Glomerular endothelial cell (primary cell): ENCODE data around the gene HAGHL. TPM values are rescaled to one million over a fixed set of nuclear protein-coding genes. Genes with fewer than 3 reads are reported as not detected.
A peak's percentile ranks its signal among the peaks of the same experiment; 100 is the strongest.
"Not testable (repeated sequence)": the region's sequence is repeated elsewhere in the genome, so short reads cannot be mapped to it uniquely, and the experiment has no call there.

Experiments used
- DNase-seq: peaks from one replicate; pipeline ENCODE4 v3.0.0-alpha.2; 2011; ENCODE audit warnings: low read depth, low spot score; ENCODE audit errors: extremely low read depth
- total RNA-seq: library from RNA; depleted of rRNA; stranded (reverse); fragments of >200 nt; gene quantifications from 2 replicates; pipeline ENCODE4 v1.2.3, GENCODE V29; 2015

The HAGHL gene
- total RNA-seq, 1 donor from 2014 or later = 8.2 TPM

DNA sequence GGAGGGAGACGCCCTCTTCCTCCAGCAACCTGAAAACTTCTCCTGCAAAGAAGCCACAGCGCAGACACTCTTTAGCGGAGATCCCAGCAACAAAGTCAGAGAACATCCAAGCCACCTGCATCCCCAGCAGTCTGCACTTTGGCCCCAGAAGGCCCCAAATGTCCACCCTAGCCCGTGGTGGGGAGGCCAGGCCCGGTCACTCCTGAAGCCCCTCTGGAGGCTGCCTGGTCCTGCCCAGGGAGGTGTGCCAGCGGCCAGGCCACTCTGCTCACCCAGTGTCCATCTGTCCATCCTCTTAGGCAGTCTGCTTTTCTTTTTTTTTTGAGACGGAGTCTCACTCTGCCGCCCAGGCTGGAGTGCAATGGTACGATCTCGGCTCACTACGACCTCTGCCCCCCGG is 5.4 kb downstream of the HAGHL start:
- DNase-seq = no peak

DNA sequence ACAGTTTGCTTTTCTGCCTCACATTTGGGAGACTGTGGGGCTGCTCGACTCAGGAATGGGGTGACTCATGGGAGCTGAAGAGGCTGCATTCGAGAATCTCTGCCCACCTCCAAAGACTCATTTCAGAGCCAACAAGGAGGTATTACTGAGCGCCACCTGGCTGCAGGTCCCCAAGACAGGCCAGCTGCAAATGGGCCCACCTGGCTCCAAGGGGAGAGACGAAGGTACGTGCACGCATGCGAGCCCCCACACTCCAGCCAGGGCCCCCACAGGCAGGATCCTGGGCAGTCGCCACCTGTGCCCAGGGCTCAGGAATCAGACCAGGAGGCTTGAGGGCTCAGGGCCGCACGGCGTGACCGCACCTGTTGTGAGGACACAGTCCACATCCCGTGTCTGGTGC is 6.0 kb downstream of the HAGHL start:
- no peak for DNase-seq

DNA sequence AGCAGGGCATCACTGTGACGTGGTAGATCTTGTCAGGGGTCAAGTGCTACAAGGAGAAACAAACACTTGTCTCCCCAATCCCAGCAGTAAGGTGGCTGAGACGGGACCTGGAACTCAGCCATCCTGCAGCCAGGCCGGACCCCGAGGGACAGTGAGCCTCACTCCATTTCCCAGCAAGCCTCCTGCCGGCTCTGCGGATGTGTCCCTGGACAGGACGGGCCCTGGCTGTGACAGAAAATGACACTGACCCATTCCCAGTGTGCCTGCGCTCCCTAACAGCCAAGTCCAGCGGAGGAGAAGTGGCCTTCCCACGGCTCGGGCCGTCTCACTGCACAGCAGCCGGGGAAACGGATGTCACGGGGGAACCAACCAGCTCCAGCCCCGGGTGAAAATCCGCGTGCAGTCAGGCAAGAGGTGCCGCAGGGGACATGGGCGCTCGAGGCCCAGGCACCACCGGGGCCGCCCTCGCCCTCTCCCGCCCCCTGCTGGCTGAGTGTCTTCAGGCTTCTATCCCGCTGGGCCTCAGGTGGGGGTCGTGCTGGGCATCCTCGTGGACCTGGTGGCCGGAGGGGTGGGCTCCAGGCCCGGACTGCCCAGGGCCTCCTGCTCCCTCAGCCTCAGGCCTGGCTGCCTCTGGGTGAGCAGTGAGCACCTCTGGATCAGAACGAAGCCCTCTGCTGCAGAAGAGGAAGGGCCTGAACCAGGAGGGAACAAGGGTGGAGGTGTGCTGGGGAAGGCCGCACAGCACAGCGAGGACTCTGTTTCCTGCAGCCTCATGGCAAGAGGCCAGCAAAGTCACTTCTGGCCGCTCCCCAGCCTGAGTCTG is 6.7 kb downstream of the HAGHL start:
- no peak for DNase-seq

DNA sequence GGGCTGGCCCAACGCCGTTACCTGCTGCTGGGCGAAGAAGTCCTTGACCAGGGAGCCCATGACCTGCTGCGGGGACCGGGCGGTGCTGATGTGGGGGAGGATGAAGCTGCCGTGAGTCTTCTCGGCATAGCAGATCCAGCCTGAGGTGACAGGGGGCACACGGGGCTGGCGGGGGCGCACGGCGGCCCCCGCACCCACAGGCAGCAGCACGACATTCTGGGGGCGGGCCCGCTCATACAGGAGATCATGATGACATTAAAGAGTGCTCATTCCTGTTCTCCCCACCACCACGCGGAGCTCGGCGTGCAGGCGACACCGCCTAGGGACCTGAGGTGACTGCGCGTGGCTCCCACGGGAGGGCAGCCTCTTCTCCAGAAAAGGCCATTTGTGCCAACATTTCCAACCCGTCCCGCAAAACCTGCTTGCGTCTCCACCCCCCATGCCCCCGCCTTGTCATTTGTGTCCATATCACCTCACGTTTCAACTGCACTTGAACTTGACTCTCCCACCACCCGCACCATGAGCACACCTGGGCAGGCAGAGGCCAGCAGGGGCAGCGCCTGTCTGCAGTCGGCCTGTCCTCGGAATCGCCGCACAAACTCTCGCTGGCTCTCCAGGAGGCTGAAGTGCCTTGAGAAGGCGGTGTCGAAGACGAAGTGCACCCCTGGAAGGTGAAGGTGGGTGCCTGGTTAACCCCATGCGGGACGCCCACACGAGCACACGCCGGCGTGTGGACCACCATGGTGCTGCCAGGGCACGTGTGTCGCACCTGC is 7.5 kb downstream of the HAGHL start:
- no peak for DNase-seq

GRCh38 chr16:734981-735881 is 8.3 kb downstream of the HAGHL start:
- DNase-seq = no peak

DNA sequence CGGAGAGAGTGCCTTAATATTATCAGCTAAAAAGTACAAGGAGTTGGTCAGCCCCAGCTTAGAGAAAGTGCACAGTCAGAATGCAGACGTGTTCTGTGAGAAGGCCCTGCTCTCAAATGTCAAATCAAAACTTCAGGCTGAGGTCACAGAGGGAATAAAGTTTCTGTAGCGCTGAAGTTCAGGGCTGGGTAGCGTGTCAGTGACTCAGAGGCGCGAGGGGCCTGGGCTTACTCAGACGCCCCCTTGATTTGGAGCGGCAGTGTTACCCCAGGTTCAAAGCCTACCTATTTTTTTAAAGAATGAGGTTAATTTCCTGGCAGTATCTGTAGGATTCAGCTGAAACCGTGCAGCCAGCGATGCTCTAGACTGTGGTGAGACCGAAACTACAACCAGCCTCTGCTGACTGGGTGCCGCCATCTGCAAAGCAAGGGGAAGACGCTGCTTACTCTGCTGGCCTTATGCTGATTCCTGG is 9.1 kb downstream of the HAGHL start:
- no peak for DNase-seq

GRCh38 chr16:736936-737481 is 10.1 kb downstream of the HAGHL start:
- DNase-seq = no peak

GRCh38 chr16:739560-740458 is 12.9 kb downstream of the HAGHL start:
- no peak for DNase-seq

DNA sequence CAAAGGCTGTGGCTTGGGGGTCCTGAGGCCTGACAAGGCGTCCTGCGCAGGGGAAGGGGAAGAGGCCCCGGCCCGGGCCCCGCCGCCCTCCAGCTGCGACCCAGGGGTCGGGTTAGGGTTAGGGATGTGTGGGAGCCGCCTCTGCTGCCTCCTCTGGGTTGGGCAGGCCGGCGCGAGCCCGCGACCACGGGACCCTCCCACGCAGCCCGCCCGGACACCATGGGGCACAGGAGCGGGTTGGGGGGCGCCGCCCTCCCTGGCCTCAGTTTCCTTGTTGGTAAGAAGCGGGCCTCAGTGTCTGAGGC is 13.5 kb downstream of the HAGHL start:
- no peak for DNase-seq

GRCh38 chr16:740764-741505 is 14.0 kb downstream of the HAGHL start, which contains the start of gene CIAO3:
TSS of gene CIAO3 (minus strand) at chr16:740997. CDS start at chr16:740985, 12 bp downstream.
- peak; percentile 16 for DNase-seq

GRCh38 chr16:741986-742629 is 15.2 kb downstream of the HAGHL start:
- no peak for DNase-seq

- not testable (repeated sequence) for DNase-seq
These were observed 16.0 kb downstream of the HAGHL start for GRCh38 chr16:742894-743293.

- DNase-seq = no peak
These were observed 17.0 kb downstream of the HAGHL start for GRCh38 chr16:743794-744500.

DNA sequence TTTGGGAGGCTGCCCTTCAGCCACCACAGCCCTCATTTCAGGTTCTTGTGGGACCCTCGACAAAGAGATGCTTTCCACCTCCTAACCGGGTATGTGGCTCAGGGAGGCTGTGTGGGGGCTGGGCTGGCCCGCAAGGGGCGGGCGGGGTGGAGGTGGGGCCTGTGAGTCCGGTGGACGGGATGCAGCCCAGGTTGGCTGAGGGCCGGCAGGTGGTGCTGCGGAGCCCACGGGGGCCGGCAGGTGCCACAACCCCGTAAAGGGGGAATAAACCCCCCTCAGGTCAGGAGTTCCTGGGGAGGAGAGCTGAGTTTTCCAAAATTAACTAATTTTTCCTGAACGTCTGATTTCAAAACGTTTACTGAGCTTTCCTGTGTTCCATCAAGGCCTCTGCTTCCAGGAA is 18.8 kb downstream of the HAGHL start:
- DNase-seq = no peak

DNA sequence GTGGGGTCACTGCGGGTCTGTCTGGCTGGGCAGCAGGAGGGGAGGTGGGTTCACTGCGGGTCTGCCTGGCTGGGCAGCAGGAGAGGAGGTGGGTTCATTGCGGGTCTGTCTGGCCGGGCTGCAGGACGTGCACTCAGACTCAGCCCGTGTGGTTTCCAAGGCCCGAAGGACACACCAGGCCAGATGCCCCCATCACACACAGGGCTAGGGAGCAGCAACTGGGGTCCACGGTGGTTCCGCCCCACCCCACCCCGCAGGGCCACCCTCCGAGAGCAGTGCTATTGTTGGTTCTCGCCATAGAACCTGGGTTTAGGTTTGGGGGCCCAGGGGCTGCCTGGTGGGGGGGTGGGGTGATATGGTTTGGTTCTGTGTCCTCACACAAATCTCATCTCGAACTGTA is 19.7 kb downstream of the HAGHL start:
- DNase-seq = no peak

DNA sequence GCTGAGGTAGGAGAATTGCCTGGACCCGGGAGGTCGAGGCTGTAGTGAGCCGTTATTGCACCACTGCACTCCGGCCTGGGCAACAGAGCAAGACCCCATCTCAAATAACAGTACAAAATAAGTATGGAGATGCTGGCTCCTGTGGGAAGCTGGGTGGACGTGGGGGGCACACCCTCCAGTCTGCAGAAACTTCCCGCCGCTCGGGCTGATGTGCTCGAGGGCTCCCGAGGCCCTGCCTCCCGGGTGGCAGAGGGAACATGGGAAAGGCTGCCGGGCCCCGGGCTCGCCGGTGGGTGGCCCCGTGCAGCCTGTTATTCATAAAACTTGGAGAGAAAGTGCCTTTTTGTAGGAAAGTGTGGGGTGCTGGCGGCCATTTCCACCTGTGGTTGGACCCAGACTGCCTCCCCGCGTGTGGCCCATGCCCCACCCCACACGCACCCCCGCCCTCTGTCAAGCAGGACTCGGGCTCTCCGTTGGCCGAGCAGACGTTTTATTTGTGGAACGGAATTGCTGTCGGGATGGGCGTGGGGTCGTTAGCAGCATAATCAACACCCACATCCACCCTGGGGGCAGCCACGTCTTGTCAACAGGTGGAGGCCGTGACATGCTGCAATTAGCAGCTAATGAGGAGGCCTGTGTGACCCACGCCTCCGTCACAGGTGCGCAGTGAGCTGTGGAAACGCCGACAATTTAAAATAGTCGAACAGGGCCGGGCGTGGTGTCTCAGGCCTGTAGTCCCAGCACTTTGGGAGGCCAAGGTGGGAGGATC is 21.3 kb downstream of the HAGHL start:
- DNase-seq = no peak

DNA sequence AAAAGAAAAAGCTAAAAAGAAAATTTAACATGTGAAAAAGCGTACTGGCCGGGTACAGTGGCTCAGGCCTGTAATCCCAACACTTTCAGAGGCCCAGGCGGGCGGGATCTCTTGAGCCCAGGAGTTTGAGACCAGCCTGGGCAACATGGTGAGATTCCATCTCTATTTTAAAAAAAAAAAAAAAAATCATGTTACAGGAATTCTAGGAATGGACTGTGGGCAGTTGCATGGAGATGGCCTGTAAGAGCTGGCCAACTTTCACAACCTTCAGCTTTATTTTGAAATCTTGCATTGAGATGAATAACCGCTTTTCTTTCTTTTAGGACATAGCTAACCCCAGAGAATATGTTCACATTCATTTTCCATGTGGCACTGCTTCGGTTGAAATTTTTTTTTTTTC is 22.1 kb downstream of the HAGHL start:
- no peak for DNase-seq
